SK-N-SH (cell line): ENCODE data around the gene ZBTB16. TPM values are rescaled to one million over a fixed set of nuclear protein-coding genes. Genes with fewer than 3 reads are reported as not detected.

Experiments used
- CTCF ChIA-PET: fragments of 300-600, 350-600 bp; formaldehyde crosslinking; extraction: SDS; loops from one replicate; lab custom pipeline; 2021; lab: Yijun Ruan, JAX
- POLR2A ChIA-PET: fragments of 350-600 bp; sonication (Branson Sonifier 250); formaldehyde crosslinking; extraction: SDS; loops from one replicate; lab custom pipeline; 2020; ENCODE audit warnings: antibody characterized with exemption, inconsistent platforms; lab: Yijun Ruan, JAX
- DNase-seq: peaks from one replicate; pipeline ENCODE4 v3.0.0; 2012
- H2AFZ ChIP-seq: fragments of 200-600 bp; sonication (generic); 2 replicates; pipeline ENCODE4 v1.8.1; 2016; ENCODE audit warnings: antibody characterized with exemption, mild to moderate bottlenecking, low read depth
- H3F3A ChIP-seq: fragments of 200-600 bp; sonication (generic); replicated peaks from 2 replicates; pipeline ENCODE3; 2016; ENCODE audit warnings: antibody characterized with exemption, mild to moderate bottlenecking; ENCODE audit not compliant: insufficient read depth
- H3K27ac ChIP-seq, 2 experiments: fragments of 200-500 bp in 1 of 2; fragments of 200-600 bp in 1 of 2; sonication (Bioruptor generic) in 1 of 2; sonication (generic), shearing (Covaris generic) in 1 of 2; 2 replicates each; pipeline versions ENCODE4 v1.5.1 to v1.6.1; 2014 to 2016; ENCODE audit warnings: low read depth in 2 of 2, inconsistent platforms in 1 of 2, low read length in 1 of 2, mild to moderate bottlenecking in 1 of 2, mixed read lengths in 1 of 2
- H3K27me3 ChIP-seq: fragments of 200-600 bp; sonication (generic), shearing (Covaris generic); 2 replicates; pipeline ENCODE4 v1.6.1; 2016; ENCODE audit warnings: mixed run types; ENCODE audit not compliant: insufficient read depth
- H3K36me3 ChIP-seq, 2 experiments: fragments of 200-500 bp in 1 of 2; fragments of 200-600 bp in 1 of 2; sonication (Bioruptor generic) in 1 of 2; sonication (generic) in 1 of 2; replicated peaks in 1 of 2; 2 replicates each; pipeline versions ENCODE3 to v1.5.1; 2014 to 2016; ENCODE audit warnings: low read length in 1 of 2, mild to moderate bottlenecking in 1 of 2; ENCODE audit not compliant: insufficient read depth in 2 of 2, control insufficient read depth in 1 of 2
- H3K4me1 ChIP-seq, 2 experiments: fragments of 200-500 bp in 1 of 2; fragments of 200-600 bp in 1 of 2; sonication (Bioruptor generic) in 1 of 2; sonication (generic), shearing (Covaris generic) in 1 of 2; 2 replicates each; pipeline versions ENCODE4 v1.5.1 to v1.6.1; 2014 to 2016; ENCODE audit warnings: low read depth in 1 of 2, low read length in 1 of 2, mixed run types in 1 of 2; ENCODE audit not compliant: insufficient read depth in 2 of 2, control insufficient read depth in 1 of 2
- H3K4me2 ChIP-seq: fragments of 200-600 bp; sonication (generic), shearing (Covaris generic); 2 replicates; pipeline ENCODE4 v1.6.1; 2017; ENCODE audit warnings: mixed run types
- H3K4me3 ChIP-seq, 2 experiments: fragments of 200-500 bp in 1 of 2; fragments of 200-600 bp in 1 of 2; sonication (Bioruptor generic) in 1 of 2; sonication (generic), shearing (Covaris generic) in 1 of 2; 2 replicates each; pipeline versions ENCODE4 v1.5.1 to v1.8.1; 2014 to 2016; ENCODE audit warnings: low read depth in 2 of 2, inconsistent platforms in 1 of 2, low read length in 1 of 2, mild to moderate bottlenecking in 1 of 2, mixed read lengths in 1 of 2, moderate library complexity in 1 of 2
- H3K79me2 ChIP-seq: fragments of 200-600 bp; sonication (generic); 2 replicates; pipeline ENCODE4 v1.8.1; 2017; ENCODE audit warnings: mild to moderate bottlenecking; ENCODE audit not compliant: insufficient read depth
- H3K9ac ChIP-seq: fragments of 200-600 bp; sonication (generic); 2 replicates; pipeline ENCODE4 v1.6.1; 2017; ENCODE audit warnings: mixed run types
- H3K9me2 ChIP-seq: fragments of 200-600 bp; sonication (generic); 2 replicates; pipeline ENCODE4 v1.6.1; 2017; ENCODE audit warnings: mixed run types
- H3K9me3 ChIP-seq: fragments of 200-600 bp; sonication (generic); 2 replicates; pipeline ENCODE4 v1.6.1; 2017; ENCODE audit warnings: mixed run types, mild to moderate bottlenecking, moderate library complexity
- H4K20me1 ChIP-seq: fragments of 200-600 bp; sonication (generic); 2 replicates; pipeline ENCODE4 v1.6.1; 2017; ENCODE audit warnings: mild to moderate bottlenecking, mixed run types; ENCODE audit not compliant: insufficient read depth
- CHD2 ChIP-seq: fragments of 150-350 bp; IDR thresholded peaks from 2 replicates; pipeline ENCODE4 v1.6.1; 2018; ENCODE audit warnings: low read length; ENCODE audit not compliant: partially characterized antibody
- ELF1 ChIP-seq: IDR thresholded peaks from 2 replicates; pipeline ENCODE4 v1.4.0; 2012
- EP300 ChIP-seq, 2 experiments: IDR thresholded peaks; 2 replicates each; pipeline versions ENCODE4 v1.4.0 to v1.6.1; 2012; ENCODE audit warnings: borderline replicate concordance in 1 of 2, low read depth in 1 of 2, low read length in 1 of 2
- EZH2phosphoT487 ChIP-seq: fragments of 200-600 bp; sonication (generic); IDR thresholded peaks from 2 replicates; pipeline ENCODE4 v1.6.1; 2017; ENCODE audit warnings: low read depth, mixed run types, mild to moderate bottlenecking, antibody characterized with exemption, moderate library complexity, borderline replicate concordance
- FOXJ3 ChIP-seq: sonication (generic); formaldehyde crosslinking; IDR thresholded peaks from 2 replicates; pipeline ENCODE4 v1.5.1; 2020; ENCODE audit warnings: mild to moderate bottlenecking, missing genetic modification reagents
- FOXM1 ChIP-seq: IDR thresholded peaks from 2 replicates; pipeline ENCODE4 v1.4.0; 2012; ENCODE audit warnings: low read depth, mild to moderate bottlenecking
- IRF3 ChIP-seq: fragments of 150-350 bp; IDR thresholded peaks from 2 replicates; pipeline ENCODE4 v1.6.1; 2016; ENCODE audit warnings: mild to moderate bottlenecking, low read depth, low read length
- NFIC ChIP-seq: IDR thresholded peaks from 2 replicates; pipeline ENCODE4 v1.4.0; 2012; ENCODE audit warnings: borderline replicate concordance
- PBX3 ChIP-seq: IDR thresholded peaks from 2 replicates; pipeline ENCODE4; 2012
- RCOR1 ChIP-seq: fragments of 150-350 bp; IDR thresholded peaks from 2 replicates; pipeline ENCODE4 v1.6.1; 2017; ENCODE audit warnings: antibody characterized with exemption, low read length
- SIN3A ChIP-seq: IDR thresholded peaks from 2 replicates; pipeline ENCODE4 v1.6.1; 2012; ENCODE audit warnings: low read depth, mild to moderate bottlenecking, low read length, moderate library complexity, borderline replicate concordance
- TCF12 ChIP-seq: IDR thresholded peaks from 2 replicates; pipeline ENCODE4 v1.4.0; 2012
- USF1 ChIP-seq: IDR thresholded peaks from 2 replicates; pipeline ENCODE4 v1.4.0; 2012; ENCODE audit warnings: low read depth, borderline replicate concordance
- USF2 ChIP-seq: fragments of 150-350 bp; IDR thresholded peaks from 2 replicates; pipeline ENCODE4 v1.6.1; 2017; ENCODE audit warnings: antibody characterized with exemption, low read length, low read depth, borderline replicate concordance
- YY1 ChIP-seq: IDR thresholded peaks from 2 replicates; pipeline ENCODE4 v1.4.0; 2012; ENCODE audit warnings: low read depth, mild to moderate bottlenecking
- ZBTB33 ChIP-seq: IDR thresholded peaks from 2 replicates; pipeline ENCODE4 v1.4.0; 2012; ENCODE audit warnings: low read depth, borderline replicate concordance
- WGBS: methylation state at CpG from one replicate; pipeline ENCODE4 v1.1.6; 2017; ENCODE audit warnings: low lambda C conversion rate; 5-methylcytosine and 5-hydroxymethylcytosine counted together
- polyA plus RNA-seq, 3 experiments: library from polyadenylated mRNA; depleted of rRNA; stranded (reverse); fragments of >200 nt; gene quantifications; 2 replicates each; pipeline ENCODE4 v1.2.3, GENCODE V29; 2012

The ZBTB16 gene
- polyA plus RNA-seq, 1 of the 3 experiments (the other 2 are of a cell fraction) = not detected

- H4K20me1 ChIP-seq = no peaks in the 10 kb centered on the region
- H2AFZ ChIP-seq = no peak overlapping the region
- H3K9me2 ChIP-seq = no peaks in the 10 kb centered on the region
- H3K79me2 ChIP-seq = no peaks in the 10 kb centered on the region
- DNase-seq = peak; percentile 72
- ChIA-PET CTCF (interaction anchor here (0.7 to 1.2 kb wide), 12 partner anchors 21 to 121 kb away, joined by 3 to 4 read pairs (median 3); no protein-coding TSS in a partner anchor), POLR2A (no interaction called here)
- H3K4me3 ChIP-seq = no peak overlapping the region; a peak in 1 of 4 replicates
- 0% methylated on average over 3 of the region's 3 CpGs for WGBS
- no peaks in the 10 kb centered on the region for H3K9me3 ChIP-seq
- H3K27ac ChIP-seq = no peak overlapping the region
- H3F3A ChIP-seq = no peaks in the 10 kb centered on the region
- H3K27me3 ChIP-seq = peaks cover 57% of the 10 kb centered on the region
- H3K9ac ChIP-seq = no peak overlapping the region
- peaks cover 24 to 27% of the 10 kb centered on the region in 2 experiments; a peak in 3 of 4 replicates for H3K4me1 ChIP-seq
- TF ChIP-seq USF2 = no peak
- 0 out of 2 replicates have a peak, but pooled peaks have one; percentile 44 for TF ChIP-seq EZH2phosphoT487
- peak in 1 of 2 experiments; percentile 52; a peak in 1 of 4 replicates for TF ChIP-seq EP300 (IDR thresholded peaks at IDR 0.05; ENCODE audit: borderline replicate concordance in 1 of 2, low read depth in 1 of 2, low read length in 1 of 2)
- TF ChIP-seq RCOR1 = peak; percentile 74; the same call in 1 of the 2 replicates
- TF ChIP-seq ELF1 = no peak
- TF ChIP-seq CHD2 = peak; percentile 34
- no peaks in the 10 kb centered on the region for H3K36me3 ChIP-seq
- H3K4me2 ChIP-seq = no peak overlapping the region
Observed at GRCh38 chr11:114076921-114077331, 17.4 kb downstream of the ZBTB16 start.

- no peaks in the 10 kb centered on the region for H3F3A ChIP-seq
- WGBS = 37% methylated on average over 9 of the region's 9 CpGs
- H3K9ac ChIP-seq = no peak overlapping the region
- no peak overlapping the region for H3K4me3 ChIP-seq
- H3K27me3 ChIP-seq = peaks cover 57% of the 10 kb centered on the region
- H3K4me2 ChIP-seq = no peak overlapping the region
- H3K36me3 ChIP-seq = no peaks in the 10 kb centered on the region
- H3K79me2 ChIP-seq = no peaks in the 10 kb centered on the region
- H3K4me1 ChIP-seq = peaks cover 24 to 27% of the 10 kb centered on the region in 2 experiments; a peak in 3 of 4 replicates
- no peaks in the 10 kb centered on the region for H4K20me1 ChIP-seq
- ChIA-PET CTCF (interaction anchor here (0.9 kb wide), 1 partner anchor 12 kb away, joined by 4 read pairs; no protein-coding TSS in a partner anchor), POLR2A (no interaction called here)
- H3K27ac ChIP-seq = no peak overlapping the region
- no peak overlapping the region for H2AFZ ChIP-seq
- no peaks in the 10 kb centered on the region for H3K9me2 ChIP-seq
- no peak for DNase-seq
- no peaks in the 10 kb centered on the region for H3K9me3 ChIP-seq
- TF ChIP-seq USF2 (no peak), NFIC (no peak), FOXM1 (no peak), SIN3A (no peak), USF1 (no peak), EZH2phosphoT487 (no peak), FOXJ3 (CRISPR knock-in tag) (no peak), PBX3 (no peak), YY1 (no peak), IRF3 (no peak), TCF12 (no peak), ZBTB33 (no peak)
Observed at GRCh38 chr11:114077482-114078305, 18.2 kb downstream of the ZBTB16 start.
